Measurements from ENCODE around the gene PSMB9.

- TF ChIP-seq CTCF (IDR thresholded peaks at IDR 0.05) (no peak), POLR2A (IDR thresholded peaks at IDR 0.05) (no peak)
Observed at GRCh38 chr6:32818867-32819266, 35.1 kb upstream of the PSMB9 start.
